GM21360 (cell line): Measurements from ENCODE around the gene FEZ2.
"Not testable (repeated sequence)": the region's sequence is repeated elsewhere in the genome, so short reads cannot be mapped to it uniquely, and the experiment has no call there.

Experiments
- ATAC-seq: cut with Tn5 transposase; IDR thresholded peaks from one replicate; pipeline ENCODE4 v1.9.1; 2021; ENCODE audit warnings: mild to moderate bottlenecking, moderate library complexity; ENCODE audit not compliant: unreplicated experiment

Gene FEZ2

DNA sequence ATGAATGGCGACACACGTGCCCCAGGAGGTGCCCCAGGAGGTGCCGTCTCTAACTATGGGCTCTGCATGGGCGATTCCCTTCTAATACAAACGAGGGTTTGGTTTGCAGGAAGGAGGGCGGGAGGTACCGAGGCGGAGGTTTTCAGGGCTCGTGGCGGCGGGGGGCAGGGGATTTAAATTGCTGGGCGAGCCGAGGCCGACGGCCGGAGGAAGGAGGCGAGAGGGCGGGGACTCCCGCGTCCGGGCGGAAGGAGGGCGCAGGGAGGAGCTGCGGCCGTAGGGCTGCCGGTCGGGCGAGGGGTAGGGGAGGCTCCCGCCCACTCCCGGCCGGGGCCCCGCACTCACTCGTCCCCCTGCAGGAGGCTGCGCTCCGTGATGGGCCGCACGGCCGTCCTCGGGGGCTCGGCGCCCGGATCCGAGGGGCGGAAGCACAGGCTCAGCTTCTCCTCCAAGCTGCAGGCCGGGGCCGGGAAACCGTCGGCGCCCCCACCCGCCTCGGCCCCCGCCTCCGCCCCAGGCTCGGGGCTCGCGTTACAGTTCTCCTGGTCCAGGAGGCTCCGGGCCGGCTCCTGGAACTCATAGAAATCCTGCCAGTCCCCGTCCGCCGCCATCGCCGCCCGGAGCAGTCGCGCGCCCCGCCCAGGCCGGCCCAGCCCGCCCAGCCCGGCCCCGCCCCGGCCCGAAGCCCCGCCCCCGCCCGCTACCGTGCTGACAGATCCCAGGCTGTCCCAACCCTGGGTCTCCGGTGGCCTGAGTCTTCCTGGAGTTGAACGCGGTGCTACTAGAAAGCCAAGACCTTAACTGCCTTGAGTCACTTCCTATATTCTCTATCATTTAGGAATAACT is at the start of gene FEZ2:
Gene FEZ2 (minus strand): TSS at position 637 of the 846 bp plus-strand sequence. CDS start 26 bp downstream, at position 611.
- peak; percentile 98 for ATAC-seq

- no peak for ATAC-seq
These were observed 37.1 kb upstream of the FEZ2 start for GRCh38 chr2:36634981-36635597.

GRCh38 chr2:36633470-36634092 is 35.6 kb upstream of the FEZ2 start:
- no peak for ATAC-seq

DNA sequence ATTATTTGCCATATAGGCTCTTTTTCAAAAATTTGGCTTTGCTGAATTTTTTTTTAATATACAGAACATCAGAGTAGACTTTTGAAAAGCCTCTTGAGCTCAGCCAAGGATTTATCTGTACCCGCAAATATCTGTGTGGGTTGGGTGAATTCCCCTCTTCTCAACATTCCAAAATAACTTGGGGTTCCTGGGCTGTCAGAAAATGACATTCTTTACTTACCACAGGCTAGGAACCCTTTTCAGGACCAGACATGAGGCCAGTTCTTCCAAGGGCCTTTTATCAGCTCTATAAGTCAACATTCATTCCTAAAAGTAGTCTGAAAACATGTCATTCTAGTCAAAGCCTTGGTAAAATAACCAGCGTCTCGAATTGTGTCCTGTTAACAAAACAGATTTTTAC is 28.8 kb upstream of the FEZ2 start:
- ATAC-seq: no peak

- ATAC-seq: no peak
These were observed 28.1 kb upstream of the FEZ2 start for GRCh38 chr2:36626071-36626470.

GRCh38 chr2:36625304-36625703 is 27.3 kb upstream of the FEZ2 start:
- ATAC-seq: no peak

- ATAC-seq: no peak
These were observed 22.4 kb upstream of the FEZ2 start for GRCh38 chr2:36620321-36620720.

DNA sequence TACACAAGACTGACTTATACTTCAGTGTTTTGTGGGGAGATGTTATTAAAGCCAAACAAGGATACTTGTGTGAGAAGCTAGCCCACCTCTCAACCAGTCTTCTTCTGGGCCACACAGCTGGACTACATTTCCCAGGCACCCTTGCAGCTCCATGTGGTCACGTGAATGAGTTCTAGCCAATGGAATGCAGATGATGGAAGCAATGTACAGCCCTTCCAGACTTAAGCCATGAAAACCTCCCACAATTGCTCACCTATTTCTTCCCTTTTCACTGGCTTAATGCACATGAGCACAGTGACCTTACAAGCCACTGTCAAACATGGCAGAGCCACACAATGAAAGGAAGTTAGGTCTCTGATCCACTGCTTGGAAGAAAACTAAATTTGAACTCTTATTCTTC is 20.4 kb upstream of the FEZ2 start:
- ATAC-seq: peak; percentile 100

DNA sequence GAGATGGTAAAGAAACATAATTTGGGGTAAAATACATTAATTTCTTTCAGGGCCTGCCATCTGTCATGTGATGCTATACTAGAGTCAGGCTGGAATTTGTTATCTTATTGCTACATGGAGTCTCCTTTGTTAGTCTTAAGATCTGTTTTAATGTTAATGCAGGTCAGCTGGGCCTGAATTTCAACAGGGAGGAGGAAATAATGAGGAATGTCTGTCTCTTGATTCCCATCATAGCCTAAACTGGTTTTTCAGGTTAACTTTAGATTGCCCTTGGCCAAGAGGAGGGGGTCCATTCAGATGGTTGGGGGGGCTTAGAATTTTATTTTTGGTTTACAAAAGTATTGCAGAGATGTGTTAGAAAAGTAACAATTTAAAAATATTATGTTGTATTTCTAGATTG is 19.0 kb upstream of the FEZ2 start:
- ATAC-seq: no peak

DNA sequence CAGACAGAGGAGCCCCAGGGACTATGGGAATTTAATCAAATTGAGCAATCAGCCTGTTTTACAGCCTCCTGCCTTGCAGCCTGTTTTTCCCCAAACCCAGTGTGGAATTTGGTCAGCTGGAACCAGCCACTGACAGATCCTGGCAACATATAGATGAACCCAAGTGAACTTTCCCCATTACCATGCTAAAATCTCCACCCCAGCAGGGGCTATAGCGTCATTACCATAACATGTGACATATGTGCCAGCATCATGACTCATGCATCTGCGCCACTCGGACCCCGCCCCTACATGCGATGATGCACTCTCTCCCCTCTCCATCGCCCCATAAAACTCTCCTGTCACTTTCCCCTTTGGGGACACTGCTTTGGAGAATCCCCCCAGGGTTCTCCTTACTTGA is 17.3 kb upstream of the FEZ2 start:
- no peak for ATAC-seq

DNA sequence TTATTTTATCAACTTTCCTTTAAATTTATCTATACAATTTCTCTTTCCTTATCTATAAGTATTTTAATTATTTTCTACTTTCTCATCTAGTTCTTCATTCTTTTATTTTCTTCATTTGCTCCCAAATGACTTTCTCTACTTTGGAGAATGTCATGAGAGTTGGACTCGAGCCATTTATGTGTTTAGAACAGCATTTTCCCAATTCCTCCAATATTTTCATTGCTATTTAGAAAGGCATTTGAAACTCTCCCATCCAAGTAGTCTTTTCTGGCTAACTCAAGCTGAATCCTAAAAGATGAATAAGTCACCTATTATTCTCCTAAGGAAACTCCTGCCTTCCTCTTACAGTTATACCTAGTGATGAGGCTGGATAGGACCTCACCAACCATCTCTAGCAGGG is 15.8 kb upstream of the FEZ2 start:
- ATAC-seq: no peak

- no peak for ATAC-seq
These were observed 13.5 kb upstream of the FEZ2 start for GRCh38 chr2:36611316-36611990.

DNA sequence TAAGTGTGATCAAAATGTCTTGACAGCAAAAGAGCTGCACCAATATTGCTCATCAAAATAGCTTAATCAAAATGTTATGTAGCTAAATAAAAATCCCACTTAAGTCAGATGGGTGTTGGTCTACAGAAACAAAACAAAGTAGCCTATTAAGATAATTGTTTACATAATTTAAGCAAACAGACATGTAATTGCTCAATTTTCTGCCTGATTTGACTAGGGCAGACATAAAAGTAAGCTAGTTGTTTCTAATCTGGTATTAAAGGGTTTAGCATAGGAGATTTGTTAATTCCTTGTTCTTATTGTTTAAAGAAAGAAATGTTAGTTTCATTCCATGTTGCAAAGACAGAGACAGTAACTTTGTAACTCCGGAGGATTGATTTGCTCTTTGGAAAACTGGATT is 11.5 kb upstream of the FEZ2 start:
- no peak for ATAC-seq

DNA sequence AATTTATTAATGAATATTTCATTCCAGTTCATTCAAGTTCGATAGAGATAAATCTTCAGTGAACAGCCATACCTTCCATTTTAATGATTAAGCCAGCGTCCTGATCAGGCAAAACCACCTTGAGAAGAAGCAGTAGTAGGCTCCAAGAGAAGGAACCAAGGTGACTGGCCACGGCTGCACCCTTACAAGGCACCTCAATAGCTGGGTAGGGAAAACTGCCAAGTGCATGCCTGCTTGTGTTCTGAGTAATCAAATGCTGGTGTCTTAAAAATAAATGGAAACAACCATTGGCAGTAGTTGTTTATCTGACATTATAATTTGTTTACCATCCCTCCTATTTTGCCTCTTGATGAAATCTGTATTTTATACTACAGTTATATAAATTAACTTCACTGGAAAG is 10.0 kb upstream of the FEZ2 start:
- no peak for ATAC-seq

GRCh38 chr2:36606925-36607324 is 9.0 kb upstream of the FEZ2 start:
- no peak for ATAC-seq

- no peak for ATAC-seq
These were observed 7.3 kb upstream of the FEZ2 start for GRCh38 chr2:36605273-36605672.

DNA sequence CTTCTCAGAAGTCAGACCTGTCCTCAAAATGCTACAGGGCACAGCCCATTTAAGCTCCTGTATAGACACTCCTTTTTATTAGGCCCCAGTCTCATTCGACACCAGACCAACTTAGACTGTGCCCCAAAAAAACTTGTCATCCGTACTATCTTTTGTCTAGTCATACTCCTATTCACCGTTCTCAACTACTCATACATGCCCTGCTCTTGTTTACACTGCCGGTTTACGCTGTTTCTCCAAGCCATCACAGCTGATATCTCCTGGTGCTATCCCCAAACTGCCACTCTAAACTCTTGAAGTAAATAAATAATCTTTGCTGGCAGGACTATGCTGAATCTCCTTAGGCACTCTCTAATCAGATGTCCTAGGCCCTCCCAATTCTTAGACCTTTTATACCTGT is 5.7 kb upstream of the FEZ2 start:
- not testable (repeated sequence) for ATAC-seq

DNA sequence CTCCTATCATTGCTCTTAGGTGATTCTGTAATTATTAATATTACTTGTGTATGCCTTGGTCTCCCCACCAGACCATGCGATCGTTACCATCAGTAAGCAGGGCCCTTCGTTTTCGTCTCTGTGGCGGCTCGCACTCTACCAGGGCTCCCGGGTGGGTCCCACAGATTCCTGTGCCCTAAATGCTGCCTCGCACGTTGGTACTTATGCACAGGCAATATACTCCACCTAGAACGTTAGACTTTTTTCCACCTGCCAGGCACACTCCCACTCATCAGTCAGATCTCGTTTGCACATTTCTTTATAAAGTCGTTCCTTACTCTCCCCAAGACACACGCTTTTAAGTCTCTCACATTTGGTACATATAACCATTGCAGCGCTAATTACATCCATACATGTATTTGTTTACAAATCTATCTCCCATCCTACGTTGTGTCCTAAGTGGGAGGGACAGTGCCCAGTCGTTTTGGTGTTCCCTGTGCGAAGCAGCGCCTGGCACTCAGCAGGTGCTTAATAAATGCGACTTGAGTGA is 901 bp downstream of the FEZ2 start:
- ATAC-seq: no peak

- no peak for ATAC-seq
These were observed 1.6 kb downstream of the FEZ2 start for GRCh38 chr2:36596397-36596796.

- ATAC-seq: no peak
These were observed 3.1 kb downstream of the FEZ2 start for GRCh38 chr2:36594849-36595248.

- ATAC-seq: no peak
These were observed 8.7 kb downstream of the FEZ2 start for GRCh38 chr2:36589230-36589630.
